K562 (cell line): ENCODE results near the gene TMEM89. TPM values are rescaled to one million over a fixed set of nuclear protein-coding genes. Genes with fewer than 3 reads are reported as not detected.

Experiments
- ATAC-seq: fragments of 200-7000 bp; cut with Tn5 transposase; 3 replicates; pipeline ENCODE4 v1.9.1; 2020; ENCODE audit warnings: moderate library complexity
- BruUV-seq: library from RNA; stranded (reverse); fragments of 400-500 nt; replicated peaks from 2 replicates; lab custom pipeline; 2021; lab: Mats Ljungman, UMichigan
- CTCF ChIA-PET: fragments of 300-600 bp; formaldehyde crosslinking; extraction: SDS; loops from one replicate; lab custom pipeline; 2021; ENCODE audit warnings: low intra/inter-chr PET ratio; lab: Yijun Ruan, JAX
- POLR2A ChIA-PET: fragments of 300-600, 350-650 bp; sonication (Branson Sonifier 250); formaldehyde crosslinking; extraction: SDS; loops from one replicate; lab custom pipeline; 2021; ENCODE audit warnings: antibody characterized with exemption, inconsistent platforms; lab: Yijun Ruan, JAX
- DNase-seq, 4 experiments: peaks; one replicate each; pipeline versions ENCODE4 v3.0.0 to v3.0.0-alpha.2; 2011 to 2018; ENCODE audit warnings: low spot score in 3 of 4, mixed read lengths in 3 of 4; ENCODE audit errors: extremely low read depth in 1 of 4
- FAIRE-seq: peaks from 2 replicates; lab custom pipeline; 2011; peaks lifted over from hg19 to GRCh38; lab: Jason Lieb, UNC
- H2AFZ ChIP-seq: 2 replicates; pipeline ENCODE4 v1.6.0; 2011; ENCODE audit warnings: low read depth, low read length, control low read depth, inconsistent platforms
- H3K27ac ChIP-seq: fragments of 200-600 bp; 3 replicates; pipeline ENCODE4 v1.8.0; 2011; ENCODE audit warnings: low read depth, mild to moderate bottlenecking, control low read depth, inconsistent platforms, low read length, moderate library complexity, mixed read lengths; ENCODE audit errors: extremely low read depth
- H3K27me3 ChIP-seq, 2 experiments: fragments of 300-600 bp in 1 of 2; 2 replicates in 1 of 2; 3 replicates in 1 of 2; pipeline versions ENCODE4 v1.6.0 to v1.8.0; 2011; ENCODE audit warnings: inconsistent platforms in 2 of 2, low read length in 2 of 2, mild to moderate bottlenecking in 1 of 2, mixed read lengths in 1 of 2, moderate library complexity in 1 of 2; ENCODE audit not compliant: control insufficient read depth in 2 of 2, insufficient read depth in 2 of 2
- H3K36me3 ChIP-seq: fragments of 300-600 bp; 3 replicates; pipeline ENCODE4 v1.8.0; 2011; ENCODE audit warnings: mild to moderate bottlenecking, low read length, inconsistent platforms; ENCODE audit not compliant: control insufficient read depth, insufficient read depth
- H3K4me1 ChIP-seq, 2 experiments: fragments of 200-600 bp in 1 of 2; replicated peaks in 1 of 2; 2 replicates in 1 of 2; 3 replicates in 1 of 2; pipeline versions ENCODE4 v1.5.1 to v1.8.0; 2011; ENCODE audit warnings: inconsistent platforms in 2 of 2, low read length in 2 of 2, mild to moderate bottlenecking in 1 of 2, mixed read lengths in 1 of 2, moderate library complexity in 1 of 2; ENCODE audit not compliant: control insufficient read depth in 2 of 2, insufficient read depth in 2 of 2
- H3K4me2 ChIP-seq: 2 replicates; pipeline ENCODE4 v1.6.1; 2011; ENCODE audit warnings: low read length, control low read depth, inconsistent platforms, mixed read lengths; ENCODE audit not compliant: insufficient read depth
- H3K4me3 ChIP-seq: fragments of 200-600 bp; sonication (generic), shearing (Covaris generic); 2 replicates; pipeline ENCODE4 v1.5.1; 2016; ENCODE audit warnings: control low read depth, inconsistent platforms
- H3K79me2 ChIP-seq: fragments of 200-600 bp; 3 replicates; pipeline ENCODE4 v1.8.0; 2011; ENCODE audit warnings: low read length, inconsistent platforms; ENCODE audit not compliant: control insufficient read depth, insufficient read depth
- H3K9ac ChIP-seq, 2 experiments: 2 replicates each; pipeline versions ENCODE4 v1.6.0 to v1.6.1; 2011; ENCODE audit warnings: low read depth in 2 of 2, low read length in 2 of 2, control low read depth in 1 of 2, inconsistent platforms in 1 of 2, mild to moderate bottlenecking in 1 of 2, mixed read lengths in 1 of 2; ENCODE audit not compliant: insufficient read depth in 1 of 2
- H3K9me1 ChIP-seq: one replicate; pipeline ENCODE4 v1.6.0; 2011; ENCODE audit warnings: inconsistent platforms, mild to moderate bottlenecking, low read length, moderate library complexity; ENCODE audit not compliant: control insufficient read depth, insufficient read depth
- H3K9me3 ChIP-seq: replicated peaks from 2 replicates; pipeline ENCODE4 v1.5.1; 2011; ENCODE audit warnings: low read depth, low read length, inconsistent platforms; ENCODE audit not compliant: control insufficient read depth, insufficient read depth
- H4K20me1 ChIP-seq: replicated peaks from 2 replicates; pipeline ENCODE4 v1.6.1; 2011; ENCODE audit warnings: low read length, inconsistent platforms, mixed read lengths; ENCODE audit not compliant: control insufficient read depth, insufficient read depth
- HDAC8 ChIP-seq: fragments of 450-650 bp; IDR thresholded peaks from 2 replicates; pipeline ENCODE4 v1.6.1; 2016; ENCODE audit warnings: mild to moderate bottlenecking, missing genetic modification characterization, moderate library complexity, missing compliant biosample characterization
- MED1 ChIP-seq: sonication (generic); formaldehyde crosslinking; IDR thresholded peaks from 2 replicates; pipeline ENCODE4 v1.8.1; 2023; ENCODE audit warnings: missing genetic modification reagents, borderline replicate concordance
- POLR2AphosphoS5 ChIP-seq: IDR thresholded peaks from 2 replicates; pipeline ENCODE4 v1.6.1; 2011; ENCODE audit warnings: mild to moderate bottlenecking, low read depth, low read length, moderate library complexity; ENCODE audit not compliant: control insufficient read depth, insufficient read depth
- RFX5 ChIP-seq: IDR thresholded peaks from 2 replicates; pipeline ENCODE4 v1.6.1; 2011; ENCODE audit warnings: low read depth, mild to moderate bottlenecking, improper control_type of control experiment, low read length
- SMARCA4 ChIP-seq: fragments of 450-650 bp; IDR thresholded peaks from 2 replicates; pipeline ENCODE4 v1.6.1; 2016
- ZBTB8A ChIP-seq: fragments of 450-650 bp; IDR thresholded peaks from 2 replicates; pipeline ENCODE4 v1.6.1; 2018; ENCODE audit warnings: mild to moderate bottlenecking, moderate library complexity; ENCODE audit not compliant: partially characterized antibody
- ZNF766 ChIP-seq: fragments of 200-800 bp; sonication (Bioruptor generic); conservative IDR thresholded peaks from 2 replicates; pipeline ENCODE4 v1.6.1; 2016; ENCODE audit warnings: missing genetic modification characterization, missing compliant biosample characterization
- WGBS: fragments of 100-300 bp; shearing (Covaris generic); methylation state at CpG from one replicate; pipeline ENCODE4 v1.1.6; 2016; ENCODE audit warnings: low coverage, mixed read lengths; ENCODE audit not compliant: insufficient coverage; ENCODE audit errors: missing lambda C conversion rate; 5-methylcytosine and 5-hydroxymethylcytosine counted together
- in situ Hi-C: fragments of 300-500 bp; cut with MboI; formaldehyde crosslinking; loops from 4 replicates; pipeline ENCODE4 v1.15.0; 2018; ENCODE audit warnings: inconsistent platforms, mixed read lengths
- intact Hi-C: fragments of 100-400 bp; cut with micrococcal nuclease; formaldehyde crosslinking; loops from 2 replicates; pipeline ENCODE4 v1.14.2; 2022
- polyA plus RNA-seq, 8 experiments: library from polyadenylated mRNA; depleted of rRNA in 4 of 8; stranded (reverse) in 5 of 8; unstranded in 3 of 8; fragments of >200 nt; fragmentation: Nextera tagmentation in 2 of 8; fragmentation: Illumina TruSeq in 1 of 8; extraction: Ambion mirVana in 2 of 8; extraction: Trizol in 1 of 8; gene quantifications; 2 replicates each; pipeline versions ENCODE4 v1.2.1 to v1.2.3, GENCODE V29; 2011 to 2014; ENCODE audit warnings: inconsistent platforms in 1 of 8, missing spikeins in 1 of 8
- total RNA-seq, 7 experiments: library from RNA; depleted of rRNA in 6 of 7; stranded (reverse); fragments of >200 nt in 6 of 7; fragmentation: Illumina TruSeq in 2 of 7; extraction: Trizol in 2 of 7; gene quantifications; 2 replicates each; pipeline versions ENCODE4 v1.2.1 to v1.2.3, GENCODE V29; 2011 to 2021; ENCODE audit warnings: low replicate concordance in 1 of 7
- TF ChIP-seq, protein P1 (sequence below): fragments of 450-650 bp; IDR thresholded peaks from 2 replicates; pipeline ENCODE4 v1.6.1; 2018; ENCODE audit warnings: mild to moderate bottlenecking, low read depth; ENCODE audit not compliant: partially characterized antibody

Gene TMEM89
- total and polyA plus RNA-seq, 9 of the 15 experiments (the other 6 are each of a cell fraction or from before 2014, with no cell fraction given): not detected

DNA sequence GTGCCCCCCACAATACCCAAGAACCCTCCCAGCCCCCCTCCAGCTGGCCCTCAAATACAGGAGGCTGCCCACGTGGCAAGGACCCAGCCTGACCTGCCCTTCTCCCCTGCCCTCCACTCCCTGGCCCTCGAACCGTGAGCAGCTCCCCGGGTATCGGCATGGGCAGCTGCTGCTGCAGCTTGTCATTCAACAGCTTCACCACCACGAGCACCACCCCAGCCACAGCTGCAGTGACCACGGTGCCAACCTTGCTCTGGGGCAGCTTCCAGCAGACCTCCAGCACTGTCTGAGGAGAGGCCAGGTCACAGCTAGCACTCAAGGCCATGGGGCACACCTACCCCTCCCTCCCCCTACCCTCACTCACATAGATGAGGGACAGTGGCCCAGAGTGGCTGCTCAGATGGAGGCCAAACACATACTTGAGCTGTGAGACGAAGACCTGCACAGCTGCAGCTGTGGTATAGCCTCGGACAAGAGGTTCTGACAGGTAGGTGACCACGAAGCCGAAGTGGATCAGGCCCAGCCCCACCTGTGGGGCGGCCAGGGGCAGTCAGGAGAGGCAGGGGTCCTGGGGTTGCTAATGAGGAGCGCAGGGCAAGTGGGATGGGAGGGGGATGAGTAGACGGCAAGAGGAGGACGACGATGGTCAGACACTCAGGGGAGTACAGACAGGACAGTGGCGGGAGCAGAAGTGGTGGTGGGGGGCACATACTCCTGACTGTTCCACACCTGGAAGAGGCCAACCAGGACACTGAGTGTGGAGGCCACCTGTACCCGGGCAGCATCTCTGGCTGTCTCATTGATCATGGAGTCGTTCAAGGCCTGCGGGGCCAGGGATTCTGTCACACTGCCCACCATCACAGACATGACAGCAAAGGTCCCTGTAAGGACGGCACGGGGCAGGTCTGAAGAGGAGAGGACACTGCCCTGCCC, 10.2 kb upstream of the TMEM89 start:
- in situ Hi-C loops: no loop called here
- CTCF ChIA-PET: no interaction called here
- 87% methylated on average over 20 of the region's 22 CpGs for WGBS

More for the DNA sequence above, 10.2 kb upstream of the TMEM89 start:
- Histone ChIP-seq H4K20me1 (no peaks in the 10 kb centered on the region), H3K9me1 (peaks cover 4% of the 10 kb centered on the region), H3K9ac (no peak overlapping the region; a peak in 1 of 4 replicates), H3K79me2 (peaks cover 11% of the 10 kb centered on the region), H2AFZ (no peak overlapping the region), H3K4me2 (no peak overlapping the region), H3K27me3 (no peaks in the 10 kb centered on the region), H3K4me3 (no peak overlapping the region), H3K9me3 (no peaks in the 10 kb centered on the region), H3K27ac (no peak overlapping the region), H3K4me1 (peaks cover 6 to 32% of the 10 kb centered on the region in 2 experiments; a peak in 4 of 5 replicates), H3K36me3 (peaks cover 53% of the 10 kb centered on the region; the same call in 2 of the 3 replicates)
- ATAC-seq (no peak), DNase-seq (no peak), FAIRE-seq (no peak)
- BruUV-seq: no TSS peak
- POLR2A ChIA-PET: interaction anchor here (0.6 kb wide), 1 partner anchor 300 kb away, joined by 4 read pairs; no protein-coding TSS in a partner anchor
- TF ChIP-seq, protein P1, sequence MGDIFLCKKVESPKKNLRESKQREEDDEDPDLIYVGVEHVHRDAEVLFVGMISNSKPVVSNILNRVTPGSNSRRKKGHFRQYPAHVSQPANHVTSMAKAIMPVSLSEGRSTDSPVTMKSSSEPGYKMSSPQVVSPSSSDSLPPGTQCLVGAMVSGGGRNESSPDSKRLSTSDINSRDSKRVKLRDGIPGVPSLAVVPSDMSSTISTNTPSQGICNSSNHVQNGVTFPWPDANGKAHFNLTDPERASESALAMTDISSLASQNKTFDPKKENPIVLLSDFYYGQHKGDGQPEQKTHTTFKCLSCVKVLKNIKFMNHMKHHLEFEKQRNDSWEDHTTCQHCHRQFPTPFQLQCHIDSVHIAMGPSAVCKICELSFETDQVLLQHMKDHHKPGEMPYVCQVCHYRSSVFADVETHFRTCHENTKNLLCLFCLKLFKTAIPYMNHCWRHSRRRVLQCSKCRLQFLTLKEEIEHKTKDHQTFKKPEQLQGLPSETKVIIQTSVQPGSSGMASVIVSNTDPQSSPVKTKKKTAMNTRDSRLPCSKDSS: no peak
- TF ChIP-seq POLR2AphosphoS5 (no peak), ZBTB8A (no peak), RFX5 (no peak), ZNF766 (CRISPR knock-in tag) (no peak), HDAC8 (tag) (no peak), MED1 (no peak), SMARCA4 (no peak)
- intact Hi-C loops: no loop called here
